Measurements from ENCODE around the gene PPP1R14B. TPM values are rescaled to one million over a fixed set of nuclear protein-coding genes. Genes with fewer than 3 reads are reported as not detected.

Gene PPP1R14B
- total and polyA plus RNA-seq, 4 donors, result 24.2 to 57.6 (median 38.3) TPM

- H3K4me3 ChIP-seq (ENCODE audit: low read depth in 1 of 3, low read length in 3 of 3), result no peak overlapping the region
- TF ChIP-seq NR2F2 (IDR thresholded peaks at IDR 0.05) (no peak), JUND (IDR thresholded peaks at IDR 0.05) (no peak), RAD21 (IDR thresholded peaks at IDR 0.05) (no peak), HNF4G (IDR thresholded peaks at IDR 0.05) (no peak), ZBTB33 (IDR thresholded peaks at IDR 0.05) (no peak), RXRA (IDR thresholded peaks at IDR 0.05) (no peak), SP1 (IDR thresholded peaks at IDR 0.05) (no peak), MAX (IDR thresholded peaks at IDR 0.05) (no peak), CTCF (IDR thresholded peaks at IDR 0.05; ENCODE audit: low read depth, low read length, missing input control) (no peak)
- DNase-seq (ENCODE audit: low spot score), result no peak
- H3K36me3 ChIP-seq (ENCODE audit: control insufficient read depth in 4 of 4, insufficient read depth in 3 of 4, low read depth in 1 of 4, low read length in 3 of 4), result no peaks in the 10 kb centered on the region
- peaks cover 14 to 46% (median 22%) of the 10 kb centered on the region in 4 donors for H3K4me1 ChIP-seq (ENCODE audit: control insufficient read depth in 4 of 4, insufficient read depth in 4 of 4, low read length in 3 of 4)
- WGBS, result 96% methylated on average over 9 of the region's 9 CpGs
- H3K27me3 ChIP-seq (ENCODE audit: control insufficient read depth in 4 of 4, insufficient read depth in 4 of 4, low read length in 3 of 4), result peaks cover 0 to 4% (median 2%) of the 10 kb centered on the region in 4 donors
- H3K27ac ChIP-seq (ENCODE audit: low read depth in 1 of 2, low read length in 2 of 2), result no peak overlapping the region
- H3K9me3 ChIP-seq (ENCODE audit: control insufficient read depth in 4 of 4, low read length in 3 of 4), result no peaks in the 10 kb centered on the region
- H3K9ac ChIP-seq (ENCODE audit: low read depth in 1 of 2, low read length in 2 of 2), result no peak overlapping the region
Measured at GRCh38 chr11:64288353-64288750, 41.6 kb upstream of the PPP1R14B start.

GRCh38 chr11:64287676-64288352 lies 41.1 kb upstream of the PPP1R14B start:
- Histone ChIP-seq H3K9me3 (ENCODE audit: control insufficient read depth in 4 of 4, low read length in 3 of 4) (no peaks in the 10 kb centered on the region), H3K27ac (ENCODE audit: low read depth in 1 of 2, low read length in 2 of 2) (no peak overlapping the region), H3K36me3 (ENCODE audit: control insufficient read depth in 4 of 4, insufficient read depth in 3 of 4, low read depth in 1 of 4, low read length in 3 of 4) (no peaks in the 10 kb centered on the region), H3K27me3 (ENCODE audit: control insufficient read depth in 4 of 4, insufficient read depth in 4 of 4, low read length in 3 of 4) (peaks cover 0 to 4% (median under 1%) of the 10 kb centered on the region in 4 donors), H3K4me1 (ENCODE audit: control insufficient read depth in 4 of 4, insufficient read depth in 4 of 4, low read length in 3 of 4) (peaks cover 14 to 51% (median 25%) of the 10 kb centered on the region in 4 donors), H3K9ac (ENCODE audit: low read depth in 1 of 2, low read length in 2 of 2) (no peak overlapping the region), H3K4me3 (ENCODE audit: low read depth in 1 of 3, low read length in 3 of 3) (no peak overlapping the region)
- DNase-seq (ENCODE audit: low spot score), result no peak
- TF ChIP-seq JUND (IDR thresholded peaks at IDR 0.05), result no peak
- no peak for TF ChIP-seq REST (IDR thresholded peaks at IDR 0.05)
- no peak for TF ChIP-seq ZBTB33 (IDR thresholded peaks at IDR 0.05)
- no peak for TF ChIP-seq FOXA2 (IDR thresholded peaks at IDR 0.05)
- TF ChIP-seq GABPA (IDR thresholded peaks at IDR 0.05 in 1 of 2, conservative IDR thresholded peaks at IDR 0.05 in 1 of 2), result no peak
- TF ChIP-seq CTCF (IDR thresholded peaks at IDR 0.05; ENCODE audit: low read depth, low read length, missing input control), result no peak
- TF ChIP-seq SP1 (IDR thresholded peaks at IDR 0.05), result no peak
- no peak for TF ChIP-seq TAF1 (conservative IDR thresholded peaks at IDR 0.05)
- TF ChIP-seq RAD21 (IDR thresholded peaks at IDR 0.05), result no peak
- no peak for TF ChIP-seq NR2F2 (IDR thresholded peaks at IDR 0.05)
- no peak for TF ChIP-seq HNF4A (conservative IDR thresholded peaks at IDR 0.05)
- TF ChIP-seq MAX (IDR thresholded peaks at IDR 0.05), result no peak
- no peak for TF ChIP-seq FOXA1 (IDR thresholded peaks at IDR 0.05)
- TF ChIP-seq YY1 (IDR thresholded peaks at IDR 0.05), result no peak
- no peak for TF ChIP-seq EGR1 (IDR thresholded peaks at IDR 0.05; ENCODE audit: low read depth in 2 of 2)
- TF ChIP-seq ATF3 (IDR thresholded peaks at IDR 0.05), result no peak
- TF ChIP-seq HNF4G (IDR thresholded peaks at IDR 0.05), result no peak
- 96% methylated on average over 33 of the region's 33 CpGs for WGBS
